ENCODE data around the gene USP15.
"Not testable (repeated sequence)": the region's sequence is repeated elsewhere in the genome, so short reads cannot be mapped to it uniquely, and the experiment has no call there.

Gene USP15

DNA sequence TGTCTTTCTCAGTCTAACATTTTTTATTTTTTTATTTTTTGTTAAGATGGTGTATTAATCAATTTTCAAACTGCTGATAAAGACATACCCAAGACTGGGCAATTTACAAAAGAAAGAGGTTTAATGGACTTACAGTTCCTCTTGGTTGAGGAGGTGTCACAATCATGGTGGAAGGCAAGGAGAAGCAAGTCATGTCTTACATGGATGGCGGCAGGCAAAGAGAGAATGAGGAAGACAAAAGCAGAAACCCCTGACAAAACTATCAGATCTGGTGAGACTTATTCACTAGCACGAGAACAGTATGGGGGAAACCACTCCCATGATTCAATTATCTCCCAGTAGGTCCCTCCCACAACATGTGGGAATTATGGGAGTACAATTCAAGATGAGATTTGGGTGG, 195.2 kb downstream of the USP15 start:
- WGBS (ENCODE audit: extremely low coverage, insufficient coverage, insufficient read length), result no CpG with 5 or more reads among the region's 2 CpGs
- H3K27ac ChIP-seq (ENCODE audit: low read depth, low read length); H3K18ac ChIP-seq (ENCODE audit: low read length); H4K8ac ChIP-seq (ENCODE audit: low read depth, low read length); H2AFZ ChIP-seq (ENCODE audit: insufficient read depth, low read length, poor library complexity); H2BK5ac ChIP-seq (ENCODE audit: low read depth, low read length, poor library complexity); H3K9me3 ChIP-seq (ENCODE audit: insufficient read depth, low read depth, low read length); H2BK120ac ChIP-seq (ENCODE audit: insufficient read depth, low read length, poor library complexity); H3K79me1 ChIP-seq (ENCODE audit: low read length); H3K27me3 ChIP-seq (ENCODE audit: insufficient read depth, low read length); H3K9ac ChIP-seq (ENCODE audit: low read length); H3K36me3 ChIP-seq (ENCODE audit: control insufficient read depth in 1 of 2, insufficient read depth in 2 of 2, low read length in 2 of 2); H2BK12ac ChIP-seq (ENCODE audit: low read length); H3K14ac ChIP-seq (ENCODE audit: low read length); DNase-seq; H3K23ac ChIP-seq (ENCODE audit: low read length); H3K4ac ChIP-seq (ENCODE audit: low read depth, low read length); H3K4me1 ChIP-seq (ENCODE audit: control insufficient read depth in 1 of 2, insufficient read depth in 2 of 2, low read length in 2 of 2); H3K4me2 ChIP-seq (ENCODE audit: low read length); H2AK5ac ChIP-seq (ENCODE audit: low read length); H3K4me3 ChIP-seq (ENCODE audit: low read depth, low read length); H4K12ac ChIP-seq (ENCODE audit: low read depth, low read length); H3K79me2 ChIP-seq (ENCODE audit: control insufficient read depth, insufficient read depth, low read length, poor library complexity); H4K91ac ChIP-seq (ENCODE audit: low read depth, low read length): not testable (repeated sequence)

DNA sequence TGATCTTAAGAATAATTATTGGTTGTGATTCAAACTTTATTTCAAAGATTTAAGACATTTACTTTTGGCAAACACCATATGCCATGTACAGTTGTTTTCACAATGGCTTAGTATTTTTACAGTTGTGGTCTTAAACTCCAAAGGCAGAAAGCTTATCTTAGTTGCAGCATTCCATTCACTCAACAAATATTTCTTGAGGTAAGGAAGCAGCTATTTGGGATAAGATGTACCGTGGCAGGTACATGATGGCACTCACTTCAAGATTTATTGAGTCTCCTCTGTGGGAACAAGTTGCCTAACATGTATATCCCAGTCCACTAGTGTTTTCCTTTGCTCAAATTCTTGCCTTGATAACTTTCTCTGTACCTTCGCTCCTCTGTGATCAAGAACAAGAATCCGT, 198.4 kb downstream of the USP15 start:
- Histone ChIP-seq H3K4me3 (ENCODE audit: low read depth, low read length) (no peak overlapping the region), H3K27ac (ENCODE audit: low read depth, low read length) (no peak overlapping the region), H2BK12ac (ENCODE audit: low read length) (no peak overlapping the region), H3K4me1 (ENCODE audit: control insufficient read depth in 1 of 2, insufficient read depth in 2 of 2, low read length in 2 of 2) (no peaks in the 10 kb centered on the region), H4K12ac (ENCODE audit: low read depth, low read length) (no peak overlapping the region), H3K14ac (ENCODE audit: low read length) (no peak overlapping the region), H2AK5ac (ENCODE audit: low read length) (no peak overlapping the region), H4K91ac (ENCODE audit: low read depth, low read length) (no peak overlapping the region), H2BK120ac (ENCODE audit: insufficient read depth, low read length, poor library complexity) (no peak overlapping the region), H3K9ac (ENCODE audit: low read length) (no peak overlapping the region), H3K27me3 (ENCODE audit: insufficient read depth, low read length) (no peaks in the 10 kb centered on the region), H3K9me3 (ENCODE audit: insufficient read depth, low read depth, low read length) (peaks cover 3% of the 10 kb centered on the region), H3K79me2 (ENCODE audit: control insufficient read depth, insufficient read depth, low read length, poor library complexity) (no peaks in the 10 kb centered on the region), H3K79me1 (ENCODE audit: low read length) (no peaks in the 10 kb centered on the region), H2AFZ (ENCODE audit: insufficient read depth, low read length, poor library complexity) (no peak overlapping the region), H4K8ac (ENCODE audit: low read depth, low read length) (no peak overlapping the region), H3K23ac (ENCODE audit: low read length) (no peak overlapping the region), H3K36me3 (ENCODE audit: control insufficient read depth in 1 of 2, insufficient read depth in 2 of 2, low read length in 2 of 2) (peaks cover 0 to 1% of the 10 kb centered on the region in 2 experiments), H3K18ac (ENCODE audit: low read length) (no peak overlapping the region), H3K4ac (ENCODE audit: low read depth, low read length) (no peak overlapping the region), H2BK5ac (ENCODE audit: low read depth, low read length, poor library complexity) (no peak overlapping the region), H3K4me2 (ENCODE audit: low read length) (no peak overlapping the region)
- DNase-seq, result peak in 1 of 2 donors; percentile 52
- no CpG with 5 or more reads among the region's 3 CpGs for WGBS (ENCODE audit: extremely low coverage, insufficient coverage, insufficient read length)

DNA sequence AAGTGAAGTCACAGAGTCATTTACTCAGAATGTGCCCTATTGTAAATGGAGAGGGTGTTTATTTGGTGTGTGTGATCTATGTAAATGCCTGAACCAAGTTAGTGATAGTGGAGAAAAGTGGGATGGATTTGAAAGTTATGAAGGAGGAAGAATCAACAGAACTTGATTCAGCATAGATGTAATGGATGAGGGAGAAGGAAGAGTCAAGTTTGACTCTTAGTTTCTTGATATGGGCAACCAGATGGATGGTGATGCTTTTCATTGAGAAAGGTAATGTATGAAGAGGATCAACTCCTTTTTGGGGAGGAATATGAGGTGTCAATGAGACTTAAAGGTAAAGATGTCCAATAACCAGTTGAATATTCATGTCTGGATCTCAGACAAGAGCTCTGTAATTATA, 199.8 kb downstream of the USP15 start:
- Histone ChIP-seq H2AK5ac (ENCODE audit: low read length) (no peak overlapping the region), H3K4me1 (ENCODE audit: control insufficient read depth in 1 of 2, insufficient read depth in 2 of 2, low read length in 2 of 2) (no peaks in the 10 kb centered on the region), H3K18ac (ENCODE audit: low read length) (no peak overlapping the region)

DNA sequence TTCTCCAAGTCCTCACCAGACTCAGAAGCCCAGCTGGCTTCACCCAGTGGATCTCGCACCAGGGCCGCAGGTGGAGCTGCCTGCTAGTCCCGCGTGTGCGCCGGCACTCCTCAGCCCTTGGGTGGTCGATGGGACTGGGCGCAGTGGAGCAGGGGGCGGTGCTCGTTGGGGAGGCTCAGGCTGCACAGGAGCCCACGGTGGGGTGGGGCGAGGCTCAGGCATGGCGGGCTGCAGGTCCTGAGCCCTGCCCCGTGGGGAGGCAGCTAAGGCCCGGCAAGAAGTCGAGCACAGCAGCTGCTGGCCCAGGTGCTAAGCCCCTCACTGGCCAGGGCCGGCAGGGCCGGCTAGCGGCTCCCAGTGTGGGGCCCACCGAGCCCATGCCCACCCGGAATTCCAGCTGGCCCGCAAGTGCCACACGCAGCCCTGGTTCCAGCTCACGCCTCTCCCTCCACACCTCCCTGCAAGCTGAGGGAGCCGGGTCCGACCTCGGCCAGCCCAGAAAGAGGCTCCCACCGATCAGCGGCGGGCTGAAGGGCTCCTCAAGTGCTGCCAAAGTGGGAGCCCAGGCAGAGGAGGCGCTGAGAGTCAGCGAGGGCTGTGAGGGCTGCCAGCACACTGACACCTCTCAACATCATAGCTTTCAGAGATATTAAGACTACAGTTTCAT, 201.1 kb downstream of the USP15 start:
- H4K12ac ChIP-seq (ENCODE audit: low read depth, low read length); H3K9ac ChIP-seq (ENCODE audit: low read length); H2BK12ac ChIP-seq (ENCODE audit: low read length); H3K79me1 ChIP-seq (ENCODE audit: low read length); H3K18ac ChIP-seq (ENCODE audit: low read length); H3K4me3 ChIP-seq (ENCODE audit: low read depth, low read length); H2BK120ac ChIP-seq (ENCODE audit: insufficient read depth, low read length, poor library complexity); H3K27me3 ChIP-seq (ENCODE audit: insufficient read depth, low read length); H3K36me3 ChIP-seq (ENCODE audit: control insufficient read depth in 1 of 2, insufficient read depth in 2 of 2, low read length in 2 of 2); H3K4me1 ChIP-seq (ENCODE audit: control insufficient read depth in 1 of 2, insufficient read depth in 2 of 2, low read length in 2 of 2); H2BK5ac ChIP-seq (ENCODE audit: low read depth, low read length, poor library complexity); H3K9me3 ChIP-seq (ENCODE audit: insufficient read depth, low read depth, low read length); DNase-seq; H4K91ac ChIP-seq (ENCODE audit: low read depth, low read length); H2AFZ ChIP-seq (ENCODE audit: insufficient read depth, low read length, poor library complexity); H3K23ac ChIP-seq (ENCODE audit: low read length); H2AK5ac ChIP-seq (ENCODE audit: low read length); H3K79me2 ChIP-seq (ENCODE audit: control insufficient read depth, insufficient read depth, low read length, poor library complexity); H3K4ac ChIP-seq (ENCODE audit: low read depth, low read length); H4K8ac ChIP-seq (ENCODE audit: low read depth, low read length); H3K27ac ChIP-seq (ENCODE audit: low read depth, low read length); H3K14ac ChIP-seq (ENCODE audit: low read length); H3K4me2 ChIP-seq (ENCODE audit: low read length): not testable (repeated sequence)
- WGBS (ENCODE audit: extremely low coverage, insufficient coverage, insufficient read length), result no CpG with 5 or more reads among the region's 32 CpGs

More for the DNA sequence above, 199.8 kb downstream of the USP15 start:
- Histone ChIP-seq H3K9ac (ENCODE audit: low read length) (no peak overlapping the region), H3K79me1 (ENCODE audit: low read length) (no peaks in the 10 kb centered on the region), H3K79me2 (ENCODE audit: control insufficient read depth, insufficient read depth, low read length, poor library complexity) (no peaks in the 10 kb centered on the region), H2AFZ (ENCODE audit: insufficient read depth, low read length, poor library complexity) (no peak overlapping the region), H3K9me3 (ENCODE audit: insufficient read depth, low read depth, low read length) (peaks cover 3% of the 10 kb centered on the region), H3K27ac (ENCODE audit: low read depth, low read length) (no peak overlapping the region), H4K12ac (ENCODE audit: low read depth, low read length) (no peak overlapping the region), H3K36me3 (ENCODE audit: control insufficient read depth in 1 of 2, insufficient read depth in 2 of 2, low read length in 2 of 2) (peaks cover 0 to 1% of the 10 kb centered on the region in 2 experiments), H4K8ac (ENCODE audit: low read depth, low read length) (no peak overlapping the region), H3K27me3 (ENCODE audit: insufficient read depth, low read length) (no peaks in the 10 kb centered on the region), H3K4me3 (ENCODE audit: low read depth, low read length) (no peak overlapping the region), H3K14ac (ENCODE audit: low read length) (no peak overlapping the region), H2BK5ac (ENCODE audit: low read depth, low read length, poor library complexity) (no peak overlapping the region), H3K4ac (ENCODE audit: low read depth, low read length) (no peak overlapping the region), H2BK120ac (ENCODE audit: insufficient read depth, low read length, poor library complexity) (no peak overlapping the region), H4K91ac (ENCODE audit: low read depth, low read length) (no peak overlapping the region), H3K4me2 (ENCODE audit: low read length) (no peak overlapping the region), H2BK12ac (ENCODE audit: low read length) (no peak overlapping the region), H3K23ac (ENCODE audit: low read length) (no peak overlapping the region)
- DNase-seq, result no peak

Data from trophoblast cell (in vitro differentiated cells and primary cell).